ENCODE data around the gene CERCAM.

Gene CERCAM

DNA sequence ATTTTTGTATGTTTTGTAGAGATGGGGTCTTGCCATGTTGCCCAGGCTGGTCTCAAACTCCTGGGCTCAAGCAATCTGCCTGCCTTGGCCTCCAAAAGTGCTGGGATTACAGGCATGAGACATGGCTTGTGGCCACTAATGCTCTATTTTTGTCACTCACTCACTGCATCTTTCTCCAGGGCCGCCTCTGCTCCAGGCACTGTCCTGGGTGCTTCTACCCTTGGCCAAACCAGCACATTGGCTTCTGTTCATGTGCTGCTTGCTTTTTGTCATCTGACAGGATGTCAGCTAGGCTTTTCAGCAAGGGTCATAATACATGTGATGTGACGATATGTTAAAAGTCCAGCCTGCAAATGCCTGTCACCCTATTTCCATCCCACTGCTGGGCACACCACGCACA lies 38.4 kb downstream of the CERCAM start:
- peaks cover 2% of the 10 kb centered on the region; the same call in 1 of the 2 replicates for H3K4me1 ChIP-seq (ENCODE audit: control insufficient read depth, insufficient read depth, low read length)
- no peak overlapping the region for H3K27ac ChIP-seq (ENCODE audit: extremely low read depth, low read depth, low read length)
- no peak overlapping the region for H3K4me3 ChIP-seq (ENCODE audit: low read depth, low read length)
- H3K36me3 ChIP-seq (ENCODE audit: control insufficient read depth in 2 of 2, insufficient read depth in 1 of 2, low read length in 2 of 2) = peaks cover 19 to 46% of the 10 kb centered on the region in 2 experiments; a peak in 2 of 3 replicates
- TF ChIP-seq ZNF121 (tag by site-specific recombination; IDR thresholded peaks at IDR 0.05) (0 out of 2 replicates have a peak, but pooled peaks have one; percentile 11), PRDM4 (tag by site-specific recombination; IDR thresholded peaks at IDR 0.05) (no peak), ZNF202 (tag by site-specific recombination; IDR thresholded peaks at IDR 0.05; ENCODE audit: borderline replicate concordance) (no peak), ZNF621 (tag by site-specific recombination; IDR thresholded peaks at IDR 0.05) (no peak)
- ChIA-PET POLR2A (interaction anchor here (0.7 kb wide), 1 partner anchor 316 kb away, joined by 4 read pairs; no protein-coding TSS in a partner anchor), CTCF (interaction anchor here (0.6 to 0.8 kb wide), 2 partner anchors 20 to 269 kb away, joined by 3 read pairs; no protein-coding TSS in a partner anchor)
- no peaks in the 10 kb centered on the region for H3K9me3 ChIP-seq (ENCODE audit: control insufficient read depth, insufficient read depth, low read depth, low read length)

DNA sequence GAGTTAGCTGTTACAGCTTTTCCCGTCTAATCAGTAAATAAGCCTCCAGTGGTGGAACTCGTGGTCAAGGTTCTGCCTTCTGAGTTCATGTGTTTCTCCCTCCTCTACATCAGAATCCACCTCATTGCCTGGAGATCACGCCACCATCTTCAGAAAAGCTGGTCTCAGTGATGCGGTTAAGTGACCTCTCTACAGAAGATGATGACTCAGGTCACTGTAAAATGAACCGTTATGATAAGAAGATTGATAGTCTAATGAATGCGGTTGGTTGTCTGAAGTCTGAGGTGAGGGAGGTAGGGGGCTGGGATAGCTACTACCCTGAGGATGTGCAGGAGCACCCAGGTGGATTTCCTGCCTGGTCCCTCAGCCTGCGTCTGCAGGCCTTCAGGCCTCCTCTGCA lies 48.4 kb downstream of the CERCAM start:
- Histone ChIP-seq H3K9me3 (ENCODE audit: control insufficient read depth, insufficient read depth, low read depth, low read length) (no peaks in the 10 kb centered on the region), H3K4me1 (ENCODE audit: control insufficient read depth, insufficient read depth, low read length) (no peaks in the 10 kb centered on the region), H3K36me3 (ENCODE audit: control insufficient read depth in 2 of 2, insufficient read depth in 1 of 2, low read length in 2 of 2) (peaks cover 19 to 56% of the 10 kb centered on the region in 2 experiments; a peak in 2 of 3 replicates), H3K27ac (ENCODE audit: extremely low read depth, low read depth, low read length) (no peak overlapping the region), H3K4me3 (ENCODE audit: low read depth, low read length) (no peak overlapping the region)
- ChIA-PET POLR2A (no interaction called here), CTCF (interaction anchor here (1.3 kb wide), 2 partner anchors 30 to 107 kb away, joined by 5 read pairs; no protein-coding TSS in a partner anchor)
- TF ChIP-seq ZNF274 (IDR thresholded peaks at IDR 0.05; ENCODE audit: low read length) (no peak), ZNF274 (tag by site-specific recombination; IDR thresholded peaks at IDR 0.05; ENCODE audit: borderline replicate concordance) (no peak), HOXD13 (CRISPR knock-in tag; IDR thresholded peaks at IDR 0.05; ENCODE audit: borderline replicate concordance) (no peak), SCRT1 (tag by site-specific recombination; IDR thresholded peaks at IDR 0.05; ENCODE audit: borderline replicate concordance) (no peak), ZNF211 (tag by site-specific recombination; IDR thresholded peaks at IDR 0.05; ENCODE audit: low read depth) (no peak), ZNF837 (tag by site-specific recombination; IDR thresholded peaks at IDR 0.05) (no peak), ZNF830 (tag by site-specific recombination; IDR thresholded peaks at IDR 0.05; ENCODE audit: low read depth) (no peak), ZNF561 (tag by site-specific recombination; IDR thresholded peaks at IDR 0.05; ENCODE audit: borderline replicate concordance) (no peak), ZNF266 (tag by site-specific recombination; IDR thresholded peaks at IDR 0.05; ENCODE audit: low read depth) (no peak), ZNF391 (tag by site-specific recombination; IDR thresholded peaks at IDR 0.05; ENCODE audit: borderline replicate concordance, low read depth) (no peak), ZEB2 (tag by site-specific recombination; IDR thresholded peaks at IDR 0.05) (no peak), ZNF510 (tag by site-specific recombination; IDR thresholded peaks at IDR 0.05; ENCODE audit: insufficient replicate concordance) (no peak), ZNF645 (tag by site-specific recombination; IDR thresholded peaks at IDR 0.05) (no peak), ZNF529 (tag by site-specific recombination; IDR thresholded peaks at IDR 0.05; ENCODE audit: insufficient replicate concordance) (no peak), ZNF670 (tag by site-specific recombination; IDR thresholded peaks at IDR 0.05; ENCODE audit: low read depth) (no peak), ZNF214 (tag by site-specific recombination; IDR thresholded peaks at IDR 0.05; ENCODE audit: borderline replicate concordance) (no peak), ZXDB (tag by site-specific recombination; IDR thresholded peaks at IDR 0.05) (no peak), ZNF341 (tag by site-specific recombination; IDR thresholded peaks at IDR 0.05; ENCODE audit: low read depth) (no peak)

Measured in HEK293 (cell line).